HCT116 (cell line): ENCODE measurements around the gene NAALADL2.

Source experiments
- CBX3 ChIP-seq: IDR thresholded peaks from 2 replicates; pipeline ENCODE4 v1.6.1; 2012; ENCODE audit warnings: low read depth
- ELF1 ChIP-seq: IDR thresholded peaks from 2 replicates; pipeline ENCODE4 v1.6.1; 2012; ENCODE audit warnings: low read depth, borderline replicate concordance
- POLR2A ChIP-seq: IDR thresholded peaks from 2 replicates; pipeline ENCODE4 v1.7.0; 2011; ENCODE audit warnings: borderline replicate concordance; ENCODE audit not compliant: insufficient read depth, insufficient read length; ENCODE audit errors: extremely low read depth
- POLR2AphosphoS5 ChIP-seq: IDR thresholded peaks from 2 replicates; pipeline ENCODE4 v1.6.1; 2011; ENCODE audit warnings: mild to moderate bottlenecking, low read depth, low read length, moderate library complexity
- SIN3A ChIP-seq: IDR thresholded peaks from 2 replicates; pipeline ENCODE4 v1.6.1; 2012; ENCODE audit warnings: low read depth
- SRF ChIP-seq: IDR thresholded peaks from 2 replicates; pipeline ENCODE4 v1.6.1; 2012; ENCODE audit warnings: low read depth
- ZNF274 ChIP-seq: fragments of 200-500 bp; sonication (Bioruptor generic); IDR thresholded peaks from 2 replicates; pipeline ENCODE4 v1.6.1; 2014; ENCODE audit warnings: mild to moderate bottlenecking, low read depth, low read length, inconsistent platforms
- TF ChIP-seq, protein P1 (sequence below), 3 experiments: fragments of 200-600 bp in 1 of 3; sonication (generic) in 1 of 3; IDR thresholded peaks in 2 of 3; conservative IDR thresholded peaks in 1 of 3; 2 replicates each; pipeline ENCODE4 v1.5.1; 2012 to 2017; ENCODE audit warnings: low read depth in 2 of 3, low read length in 2 of 3, antibody characterized with exemption in 1 of 3, borderline replicate concordance in 1 of 3, control low read depth in 1 of 3, mild to moderate bottlenecking in 1 of 3, mixed read lengths in 1 of 3, mixed run types in 1 of 3, moderate library complexity in 1 of 3; ENCODE audit not compliant: insufficient read depth in 1 of 3
- TF ChIP-seq, protein P2 (sequence below): IDR thresholded peaks from 2 replicates; pipeline ENCODE4 v1.6.1; 2012; ENCODE audit warnings: low read depth
- TF ChIP-seq, protein P3 (sequence below): IDR thresholded peaks from 2 replicates; pipeline ENCODE4 v1.6.1; 2011; ENCODE audit warnings: mild to moderate bottlenecking, low read length, moderate library complexity; ENCODE audit not compliant: insufficient replicate concordance; ENCODE audit errors: extremely low read depth
- TF ChIP-seq, protein P4 (sequence below): IDR thresholded peaks from 2 replicates; pipeline ENCODE4 v1.6.1; 2012

DNA sequence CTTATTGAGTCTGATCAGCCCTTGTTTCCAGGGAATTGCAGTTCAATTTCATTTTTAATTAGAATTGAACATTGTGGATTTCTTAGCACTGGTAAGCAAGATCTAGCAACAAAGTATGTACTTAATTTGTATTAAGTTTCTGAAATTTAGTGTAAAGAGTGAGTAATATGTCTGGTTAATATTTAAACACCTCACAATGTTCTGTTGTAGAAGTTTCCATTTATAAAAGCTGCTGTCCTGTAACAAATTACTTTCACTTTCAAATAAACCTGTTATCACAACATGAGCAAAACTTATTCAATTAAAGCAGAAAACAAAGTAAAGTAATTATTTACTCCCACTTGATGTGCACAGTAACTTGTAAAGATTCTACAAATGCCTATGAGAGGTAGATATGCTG lies 448.5 kb downstream of the NAALADL2 start:
- TF ChIP-seq, protein P1, sequence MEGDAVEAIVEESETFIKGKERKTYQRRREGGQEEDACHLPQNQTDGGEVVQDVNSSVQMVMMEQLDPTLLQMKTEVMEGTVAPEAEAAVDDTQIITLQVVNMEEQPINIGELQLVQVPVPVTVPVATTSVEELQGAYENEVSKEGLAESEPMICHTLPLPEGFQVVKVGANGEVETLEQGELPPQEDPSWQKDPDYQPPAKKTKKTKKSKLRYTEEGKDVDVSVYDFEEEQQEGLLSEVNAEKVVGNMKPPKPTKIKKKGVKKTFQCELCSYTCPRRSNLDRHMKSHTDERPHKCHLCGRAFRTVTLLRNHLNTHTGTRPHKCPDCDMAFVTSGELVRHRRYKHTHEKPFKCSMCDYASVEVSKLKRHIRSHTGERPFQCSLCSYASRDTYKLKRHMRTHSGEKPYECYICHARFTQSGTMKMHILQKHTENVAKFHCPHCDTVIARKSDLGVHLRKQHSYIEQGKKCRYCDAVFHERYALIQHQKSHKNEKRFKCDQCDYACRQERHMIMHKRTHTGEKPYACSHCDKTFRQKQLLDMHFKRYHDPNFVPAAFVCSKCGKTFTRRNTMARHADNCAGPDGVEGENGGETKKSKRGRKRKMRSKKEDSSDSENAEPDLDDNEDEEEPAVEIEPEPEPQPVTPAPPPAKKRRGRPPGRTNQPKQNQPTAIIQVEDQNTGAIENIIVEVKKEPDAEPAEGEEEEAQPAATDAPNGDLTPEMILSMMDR (IDR thresholded peaks at IDR 0.05 in 2 of 3, conservative IDR thresholded peaks at IDR 0.05 in 1 of 3; ENCODE audit: borderline replicate concordance in 1 of 3, insufficient read depth in 1 of 3, low read depth in 2 of 3, low read length in 2 of 3): no peak
- TF ChIP-seq ZNF274 (no peak), SIN3A (no peak), POLR2AphosphoS5 (no peak), SRF (no peak), ELF1 (no peak), CBX3 (no peak), POLR2A (no peak)
- TF ChIP-seq, protein P2, sequence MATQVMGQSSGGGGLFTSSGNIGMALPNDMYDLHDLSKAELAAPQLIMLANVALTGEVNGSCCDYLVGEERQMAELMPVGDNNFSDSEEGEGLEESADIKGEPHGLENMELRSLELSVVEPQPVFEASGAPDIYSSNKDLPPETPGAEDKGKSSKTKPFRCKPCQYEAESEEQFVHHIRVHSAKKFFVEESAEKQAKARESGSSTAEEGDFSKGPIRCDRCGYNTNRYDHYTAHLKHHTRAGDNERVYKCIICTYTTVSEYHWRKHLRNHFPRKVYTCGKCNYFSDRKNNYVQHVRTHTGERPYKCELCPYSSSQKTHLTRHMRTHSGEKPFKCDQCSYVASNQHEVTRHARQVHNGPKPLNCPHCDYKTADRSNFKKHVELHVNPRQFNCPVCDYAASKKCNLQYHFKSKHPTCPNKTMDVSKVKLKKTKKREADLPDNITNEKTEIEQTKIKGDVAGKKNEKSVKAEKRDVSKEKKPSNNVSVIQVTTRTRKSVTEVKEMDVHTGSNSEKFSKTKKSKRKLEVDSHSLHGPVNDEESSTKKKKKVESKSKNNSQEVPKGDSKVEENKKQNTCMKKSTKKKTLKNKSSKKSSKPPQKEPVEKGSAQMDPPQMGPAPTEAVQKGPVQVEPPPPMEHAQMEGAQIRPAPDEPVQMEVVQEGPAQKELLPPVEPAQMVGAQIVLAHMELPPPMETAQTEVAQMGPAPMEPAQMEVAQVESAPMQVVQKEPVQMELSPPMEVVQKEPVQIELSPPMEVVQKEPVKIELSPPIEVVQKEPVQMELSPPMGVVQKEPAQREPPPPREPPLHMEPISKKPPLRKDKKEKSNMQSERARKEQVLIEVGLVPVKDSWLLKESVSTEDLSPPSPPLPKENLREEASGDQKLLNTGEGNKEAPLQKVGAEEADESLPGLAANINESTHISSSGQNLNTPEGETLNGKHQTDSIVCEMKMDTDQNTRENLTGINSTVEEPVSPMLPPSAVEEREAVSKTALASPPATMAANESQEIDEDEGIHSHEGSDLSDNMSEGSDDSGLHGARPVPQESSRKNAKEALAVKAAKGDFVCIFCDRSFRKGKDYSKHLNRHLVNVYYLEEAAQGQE: no peak
- TF ChIP-seq, protein P3, sequence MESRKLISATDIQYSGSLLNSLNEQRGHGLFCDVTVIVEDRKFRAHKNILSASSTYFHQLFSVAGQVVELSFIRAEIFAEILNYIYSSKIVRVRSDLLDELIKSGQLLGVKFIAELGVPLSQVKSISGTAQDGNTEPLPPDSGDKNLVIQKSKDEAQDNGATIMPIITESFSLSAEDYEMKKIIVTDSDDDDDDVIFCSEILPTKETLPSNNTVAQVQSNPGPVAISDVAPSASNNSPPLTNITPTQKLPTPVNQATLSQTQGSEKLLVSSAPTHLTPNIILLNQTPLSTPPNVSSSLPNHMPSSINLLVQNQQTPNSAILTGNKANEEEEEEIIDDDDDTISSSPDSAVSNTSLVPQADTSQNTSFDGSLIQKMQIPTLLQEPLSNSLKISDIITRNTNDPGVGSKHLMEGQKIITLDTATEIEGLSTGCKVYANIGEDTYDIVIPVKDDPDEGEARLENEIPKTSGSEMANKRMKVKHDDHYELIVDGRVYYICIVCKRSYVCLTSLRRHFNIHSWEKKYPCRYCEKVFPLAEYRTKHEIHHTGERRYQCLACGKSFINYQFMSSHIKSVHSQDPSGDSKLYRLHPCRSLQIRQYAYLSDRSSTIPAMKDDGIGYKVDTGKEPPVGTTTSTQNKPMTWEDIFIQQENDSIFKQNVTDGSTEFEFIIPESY: no peak
- TF ChIP-seq, protein P4, sequence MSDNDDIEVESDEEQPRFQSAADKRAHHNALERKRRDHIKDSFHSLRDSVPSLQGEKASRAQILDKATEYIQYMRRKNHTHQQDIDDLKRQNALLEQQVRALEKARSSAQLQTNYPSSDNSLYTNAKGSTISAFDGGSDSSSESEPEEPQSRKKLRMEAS: no peak
